Endothelial cell (in vitro differentiated cells): Measurements from ENCODE around the gene ZDHHC18. TPM values are rescaled to one million over a fixed set of nuclear protein-coding genes. Genes with fewer than 3 reads are reported as not detected.
A peak's percentile ranks its signal among the peaks of the same experiment; 100 is the strongest.

Experiments
- DNase-seq: peaks from one replicate; pipeline ENCODE4 v3.0.0; 2021; ENCODE audit warnings: low spot score
- H3K27ac Mint-ChIP-seq: one replicate; pipeline ENCODE4 v1.8.0; 2021; ENCODE audit warnings: mixed read lengths, inconsistent platforms; ENCODE audit not compliant: unreplicated experiment
- H3K27me3 Mint-ChIP-seq: one replicate; pipeline ENCODE4 v1.8.0; 2021; ENCODE audit warnings: mild to moderate bottlenecking, moderate library complexity, mixed read lengths, inconsistent platforms; ENCODE audit not compliant: unreplicated experiment
- H3K36me3 Mint-ChIP-seq: one replicate; pipeline ENCODE4 v1.8.0; 2021; ENCODE audit warnings: mild to moderate bottlenecking, low read depth, mixed read lengths, inconsistent platforms; ENCODE audit not compliant: unreplicated experiment
- H3K4me1 Mint-ChIP-seq: one replicate; pipeline ENCODE4 v1.8.0; 2021; ENCODE audit warnings: mild to moderate bottlenecking, mixed read lengths, inconsistent platforms; ENCODE audit not compliant: unreplicated experiment
- H3K4me3 Mint-ChIP-seq: one replicate; pipeline ENCODE4 v1.8.0; 2021; ENCODE audit warnings: mild to moderate bottlenecking, mixed read lengths, inconsistent platforms; ENCODE audit not compliant: unreplicated experiment
- H3K9me3 Mint-ChIP-seq: one replicate; pipeline ENCODE4 v1.8.0; 2021; ENCODE audit warnings: mixed read lengths, inconsistent platforms; ENCODE audit not compliant: unreplicated experiment
- CTCF ChIP-seq: fragments of 200-600 bp; sonication (generic); IDR thresholded peaks from one replicate; pipeline ENCODE4 v1.5.0; 2021; ENCODE audit warnings: antibody characterized with exemption; ENCODE audit not compliant: unreplicated experiment
- total RNA-seq: library from RNA; stranded (reverse); fragmentation: NEBNext Ultra II Directional; extraction: Animal tissue kit (Norgen Biotek cat#: 25700); gene quantifications from one replicate; pipeline ENCODE4 v1.2.1, GENCODE V29; 2021; ENCODE audit not compliant: unreplicated experiment

Gene ZDHHC18
- total RNA-seq, 1 donor from 2014 or later, result 32.4 TPM

DNA sequence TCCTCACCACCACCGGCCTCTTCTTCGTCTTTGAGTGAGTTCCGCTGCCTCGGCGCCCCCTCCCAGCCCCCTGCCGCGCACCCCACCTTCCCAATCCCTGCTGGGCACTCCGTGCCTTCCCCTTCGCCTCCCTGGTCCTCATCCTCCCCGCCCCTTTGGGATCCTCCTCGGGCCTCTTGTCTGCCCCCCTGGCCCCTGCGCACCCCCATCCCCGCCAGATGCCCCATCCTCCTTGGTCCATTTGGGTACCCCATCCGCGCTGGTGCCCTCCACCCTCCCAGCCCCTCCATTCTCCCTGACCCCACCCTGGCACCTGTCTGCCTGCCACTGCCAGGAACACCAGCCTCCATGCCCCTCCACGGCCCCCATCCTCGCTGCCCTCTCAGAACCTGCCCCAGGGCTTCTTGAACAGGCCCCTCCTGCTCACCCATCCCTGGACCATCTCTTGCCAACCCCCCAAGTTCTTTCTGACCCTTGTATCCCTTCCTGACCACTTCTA is 667 bp downstream of the ZDHHC18 start:
- TF ChIP-seq CTCF, result no peak
- DNase-seq, result no peak
- Mint-ChIP-seq H3K4me3 (peak overlapping the region; percentile 92), H3K27ac (peak overlapping the region; percentile 67), H3K4me1 (peaks cover 22% of the 10 kb centered on the region), H3K9me3 (no peaks in the 10 kb centered on the region), H3K27me3 (peaks cover 10% of the 10 kb centered on the region), H3K36me3 (peaks cover 20% of the 10 kb centered on the region)

DNA sequence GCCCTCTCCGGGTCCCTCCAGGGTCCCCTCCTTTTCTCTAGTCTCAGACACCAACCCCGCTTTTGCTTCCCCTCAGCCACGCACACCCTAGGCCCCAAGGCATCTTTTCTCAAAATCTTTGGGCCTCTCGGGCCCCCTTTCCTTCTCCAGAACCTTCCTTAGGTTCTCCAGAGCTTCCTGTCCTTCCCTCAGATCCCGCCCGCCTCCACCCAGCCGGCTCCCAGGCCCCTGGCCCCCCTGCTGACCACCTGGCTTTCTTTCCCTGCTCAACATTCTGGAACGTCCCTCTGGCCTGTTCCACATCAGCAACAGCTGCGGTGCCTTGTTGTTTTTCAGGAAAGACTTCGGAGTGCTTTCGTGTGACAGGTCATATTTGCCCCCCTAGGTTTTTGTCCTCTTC is 1.2 kb downstream of the ZDHHC18 start:
- H3K27ac Mint-ChIP-seq, result peak overlapping the region; percentile 67
- DNase-seq, result no peak
- no peak for TF ChIP-seq CTCF

DNA sequence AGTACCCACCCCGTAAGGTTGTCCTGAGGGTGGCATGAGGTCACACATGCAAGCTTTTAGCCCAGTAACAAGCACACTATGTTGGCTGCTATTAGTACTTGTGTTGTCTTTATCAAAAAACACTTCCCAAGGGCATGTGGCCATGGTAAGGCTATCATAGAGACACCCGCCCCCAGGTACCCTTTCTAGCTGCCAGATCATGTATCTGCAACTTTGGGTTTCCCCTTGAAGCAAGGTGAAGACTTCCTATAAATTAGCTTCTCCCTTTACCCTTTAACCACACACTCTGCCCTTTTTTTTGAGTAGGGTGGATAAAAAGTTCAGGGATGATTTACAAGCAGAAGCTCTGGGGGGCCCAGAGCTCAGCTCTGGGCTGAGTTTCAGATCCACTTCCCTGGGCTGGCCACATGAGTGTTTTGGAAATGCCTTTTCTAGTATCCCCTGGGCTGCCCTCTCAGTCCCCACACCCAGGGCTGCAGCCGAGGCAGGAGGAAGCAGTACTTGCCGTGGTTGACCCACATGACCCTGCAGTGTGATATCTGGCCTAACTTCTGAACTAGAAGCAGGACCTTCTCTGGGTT is 2.0 kb downstream of the ZDHHC18 start:
- TF ChIP-seq CTCF, result no peak
- DNase-seq, result no peak
- H3K9me3 Mint-ChIP-seq, result no peaks in the 10 kb centered on the region
- H3K4me3 Mint-ChIP-seq, result peak overlapping the region; percentile 92
- H3K27ac Mint-ChIP-seq, result no peak overlapping the region
- H3K4me1 Mint-ChIP-seq, result peaks cover 22% of the 10 kb centered on the region
- peaks cover 11% of the 10 kb centered on the region for H3K27me3 Mint-ChIP-seq
- H3K36me3 Mint-ChIP-seq, result peaks cover 33% of the 10 kb centered on the region

More for the DNA sequence above, 1.2 kb downstream of the ZDHHC18 start:
- H3K27me3 Mint-ChIP-seq, result peaks cover 10% of the 10 kb centered on the region
- H3K4me3 Mint-ChIP-seq, result peak overlapping the region; percentile 92
- H3K4me1 Mint-ChIP-seq, result peaks cover 22% of the 10 kb centered on the region
- H3K36me3 Mint-ChIP-seq, result peaks cover 25% of the 10 kb centered on the region
- H3K9me3 Mint-ChIP-seq, result no peaks in the 10 kb centered on the region

GRCh38 chr1:26829184-26829911 is 2.9 kb downstream of the ZDHHC18 start:
- Mint-ChIP-seq H3K9me3 (no peaks in the 10 kb centered on the region), H3K27me3 (peaks cover 13% of the 10 kb centered on the region), H3K27ac (no peak overlapping the region), H3K36me3 (peaks cover 39% of the 10 kb centered on the region), H3K4me3 (peak overlapping the region; percentile 5), H3K4me1 (peaks cover 22% of the 10 kb centered on the region)
- TF ChIP-seq CTCF, result no peak
- DNase-seq, result no peak

- TF ChIP-seq CTCF, result no peak
- Mint-ChIP-seq H3K27ac (no peak overlapping the region), H3K9me3 (no peaks in the 10 kb centered on the region), H3K4me3 (no peak overlapping the region), H3K4me1 (peaks cover 22% of the 10 kb centered on the region), H3K27me3 (peaks cover 13% of the 10 kb centered on the region), H3K36me3 (peaks cover 46% of the 10 kb centered on the region)
- DNase-seq, result no peak
These were observed 4.6 kb downstream of the ZDHHC18 start for GRCh38 chr1:26831059-26831458.
